ENCODE data around the gene LRRC74B.
"Not testable (repeated sequence)": the region's sequence is repeated elsewhere in the genome, so short reads cannot be mapped to it uniquely, and the experiment has no call there.

The LRRC74B gene

GRCh38 chr22:21054714-21055563 is 9.2 kb downstream of the LRRC74B start:
- no peak for DNase-seq (ENCODE audit: low read depth, low spot score)

- DNase-seq (ENCODE audit: low read depth, low spot score) = no peak
Observed at GRCh38 chr22:21055564-21055834, 9.8 kb downstream of the LRRC74B start.

- no peak for DNase-seq (ENCODE audit: low read depth, low spot score)
Observed at GRCh38 chr22:21055880-21056319, 10.2 kb downstream of the LRRC74B start.

- not testable (repeated sequence) for DNase-seq (ENCODE audit: low read depth, low spot score)
Observed at GRCh38 chr22:21060363-21060762, 14.6 kb downstream of the LRRC74B start.

GRCh38 chr22:21061660-21062321 is 16.0 kb downstream of the LRRC74B start:
- not testable (repeated sequence) for DNase-seq (ENCODE audit: low read depth, low spot score)

GRCh38 chr22:21064425-21064824 is 18.7 kb downstream of the LRRC74B start:
- DNase-seq (ENCODE audit: low read depth, low spot score) = not testable (repeated sequence)

GRCh38 chr22:21064917-21065864 is 19.4 kb downstream of the LRRC74B start:
- no peak for DNase-seq (ENCODE audit: low read depth, low spot score)

GRCh38 chr22:21067075-21067900 is 21.5 kb downstream of the LRRC74B start:
- no peak for DNase-seq (ENCODE audit: low read depth, low spot score)

- no peak for DNase-seq (ENCODE audit: low read depth, low spot score)
Observed at GRCh38 chr22:21067901-21068680, 22.3 kb downstream of the LRRC74B start.

GRCh38 chr22:21068681-21069276 is 23.0 kb downstream of the LRRC74B start:
- no peak for DNase-seq (ENCODE audit: low read depth, low spot score)

GRCh38 chr22:21069375-21069774 is 23.6 kb downstream of the LRRC74B start:
- no peak for DNase-seq (ENCODE audit: low read depth, low spot score)

- no peak for DNase-seq (ENCODE audit: low read depth, low spot score)
Observed at GRCh38 chr22:21070690-21071615, 25.2 kb downstream of the LRRC74B start.

GRCh38 chr22:21071796-21072195 is 26.1 kb downstream of the LRRC74B start:
- DNase-seq (ENCODE audit: low read depth, low spot score) = not testable (repeated sequence)

GRCh38 chr22:21073023-21073422 is 27.3 kb downstream of the LRRC74B start:
- no peak for DNase-seq (ENCODE audit: low read depth, low spot score)

GRCh38 chr22:21073482-21073881 is 27.7 kb downstream of the LRRC74B start:
- no peak for DNase-seq (ENCODE audit: low read depth, low spot score)

GRCh38 chr22:21074102-21074715 is 28.5 kb downstream of the LRRC74B start:
- no peak for DNase-seq (ENCODE audit: low read depth, low spot score)

GRCh38 chr22:21075516-21076138 is 29.9 kb downstream of the LRRC74B start:
- no peak for DNase-seq (ENCODE audit: low read depth, low spot score)

Data from ELF-1 (cell line).